ENCODE measurements around the gene SGCD.

SGCD gene

GRCh38 chr5:156330141-156330870, 3.3 kb downstream of the SGCD start:
- no peaks in the 10 kb centered on the region for H3K36me3 ChIP-seq
- no peak overlapping the region for H3K27ac ChIP-seq
- no peaks in the 10 kb centered on the region for H3K9me3 ChIP-seq
- no peak for TF ChIP-seq CTCF (IDR thresholded peaks at IDR 0.05)
- H3K27me3 ChIP-seq, result no peaks in the 10 kb centered on the region
- no peak overlapping the region for H3K4me3 ChIP-seq (ENCODE audit: low read depth in 1 of 2, low read length in 1 of 2)
- no peaks in the 10 kb centered on the region for H3K4me1 ChIP-seq (ENCODE audit: control insufficient read depth in 1 of 2, insufficient read depth in 1 of 2, low read depth in 1 of 2, low read length in 1 of 2)

- Histone ChIP-seq H3K27me3 (no peaks in the 10 kb centered on the region), H3K4me3 (ENCODE audit: low read depth in 1 of 2, low read length in 1 of 2) (no peak overlapping the region), H3K27ac (no peak overlapping the region), H3K36me3 (no peaks in the 10 kb centered on the region), H3K4me1 (ENCODE audit: control insufficient read depth in 1 of 2, insufficient read depth in 1 of 2, low read depth in 1 of 2, low read length in 1 of 2) (no peaks in the 10 kb centered on the region), H3K9me3 (no peaks in the 10 kb centered on the region)
- TF ChIP-seq CTCF (IDR thresholded peaks at IDR 0.05), result no peak
These were observed 4.2 kb downstream of the SGCD start for GRCh38 chr5:156331181-156331580.

- Histone ChIP-seq H3K4me1 (ENCODE audit: control insufficient read depth in 1 of 2, insufficient read depth in 1 of 2, low read depth in 1 of 2, low read length in 1 of 2) (no peaks in the 10 kb centered on the region), H3K9me3 (no peaks in the 10 kb centered on the region), H3K27me3 (no peaks in the 10 kb centered on the region), H3K27ac (no peak overlapping the region), H3K4me3 (ENCODE audit: low read depth in 1 of 2, low read length in 1 of 2) (no peak overlapping the region), H3K36me3 (no peaks in the 10 kb centered on the region)
- TF ChIP-seq CTCF (IDR thresholded peaks at IDR 0.05), result no peak
These were observed 4.9 kb downstream of the SGCD start for GRCh38 chr5:156331845-156332244.

GRCh38 chr5:156332245-156332644, 5.3 kb downstream of the SGCD start:
- Histone ChIP-seq H3K27ac (no peak overlapping the region), H3K9me3 (no peaks in the 10 kb centered on the region)
- TF ChIP-seq CTCF (IDR thresholded peaks at IDR 0.05), result no peak

GRCh38 chr5:156339139-156339841, 12.3 kb downstream of the SGCD start:
- no peak for TF ChIP-seq CTCF (IDR thresholded peaks at IDR 0.05)
- H3K36me3 ChIP-seq, result no peaks in the 10 kb centered on the region
- H3K27ac ChIP-seq, result no peak overlapping the region
- H3K9me3 ChIP-seq, result peaks cover 3% of the 10 kb centered on the region
- no peaks in the 10 kb centered on the region for H3K27me3 ChIP-seq
- no peak overlapping the region for H3K4me3 ChIP-seq (ENCODE audit: low read depth in 1 of 2, low read length in 1 of 2)
- H3K4me1 ChIP-seq (ENCODE audit: control insufficient read depth in 1 of 2, insufficient read depth in 1 of 2, low read depth in 1 of 2, low read length in 1 of 2), result no peaks in the 10 kb centered on the region

More at GRCh38 chr5:156332245-156332644, 5.3 kb downstream of the SGCD start:
- Histone ChIP-seq H3K4me1 (ENCODE audit: control insufficient read depth in 1 of 2, insufficient read depth in 1 of 2, low read depth in 1 of 2, low read length in 1 of 2) (no peaks in the 10 kb centered on the region), H3K27me3 (no peaks in the 10 kb centered on the region), H3K4me3 (ENCODE audit: low read depth in 1 of 2, low read length in 1 of 2) (no peak overlapping the region), H3K36me3 (no peaks in the 10 kb centered on the region)

Data from neutrophil (primary cell).